Fibroblast of lung (primary cell): ENCODE measurements around the gene PRMT7.

Experiments used
- EZH2 ChIP-seq: IDR thresholded peaks from 2 replicates; pipeline ENCODE4 v1.5.1; 2012; ENCODE audit warnings: low read length, control low read depth, mild to moderate bottlenecking; ENCODE audit errors: missing control alignments
- TF ChIP-seq, protein P1 (sequence below), 2 donors: IDR thresholded peaks in 1 of 2; conservative IDR thresholded peaks in 1 of 2; 1 replicate in 1 of 2; 2 replicates in 1 of 2; pipeline ENCODE4 v1.5.1; 2011 to 2012; ENCODE audit warnings: low read length in 2 of 2, control low read depth in 1 of 2, inconsistent platforms in 1 of 2, low read depth in 1 of 2, mild to moderate bottlenecking in 1 of 2

- TF ChIP-seq, protein P1, sequence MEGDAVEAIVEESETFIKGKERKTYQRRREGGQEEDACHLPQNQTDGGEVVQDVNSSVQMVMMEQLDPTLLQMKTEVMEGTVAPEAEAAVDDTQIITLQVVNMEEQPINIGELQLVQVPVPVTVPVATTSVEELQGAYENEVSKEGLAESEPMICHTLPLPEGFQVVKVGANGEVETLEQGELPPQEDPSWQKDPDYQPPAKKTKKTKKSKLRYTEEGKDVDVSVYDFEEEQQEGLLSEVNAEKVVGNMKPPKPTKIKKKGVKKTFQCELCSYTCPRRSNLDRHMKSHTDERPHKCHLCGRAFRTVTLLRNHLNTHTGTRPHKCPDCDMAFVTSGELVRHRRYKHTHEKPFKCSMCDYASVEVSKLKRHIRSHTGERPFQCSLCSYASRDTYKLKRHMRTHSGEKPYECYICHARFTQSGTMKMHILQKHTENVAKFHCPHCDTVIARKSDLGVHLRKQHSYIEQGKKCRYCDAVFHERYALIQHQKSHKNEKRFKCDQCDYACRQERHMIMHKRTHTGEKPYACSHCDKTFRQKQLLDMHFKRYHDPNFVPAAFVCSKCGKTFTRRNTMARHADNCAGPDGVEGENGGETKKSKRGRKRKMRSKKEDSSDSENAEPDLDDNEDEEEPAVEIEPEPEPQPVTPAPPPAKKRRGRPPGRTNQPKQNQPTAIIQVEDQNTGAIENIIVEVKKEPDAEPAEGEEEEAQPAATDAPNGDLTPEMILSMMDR (conservative IDR thresholded peaks at IDR 0.05 in 1 of 2, IDR thresholded peaks at IDR 0.05 in 1 of 2; ENCODE audit: low read depth in 1 of 2, low read length in 2 of 2), result no peak
- TF ChIP-seq EZH2, result no peak
Measured at GRCh38 chr16:68306633-68307032, 4.2 kb upstream of the PRMT7 start.
